ENCODE measurements around the gene BMF.
"Not testable (repeated sequence)": the region's sequence is repeated elsewhere in the genome, so short reads cannot be mapped to it uniquely, and the experiment has no call there.

DNA sequence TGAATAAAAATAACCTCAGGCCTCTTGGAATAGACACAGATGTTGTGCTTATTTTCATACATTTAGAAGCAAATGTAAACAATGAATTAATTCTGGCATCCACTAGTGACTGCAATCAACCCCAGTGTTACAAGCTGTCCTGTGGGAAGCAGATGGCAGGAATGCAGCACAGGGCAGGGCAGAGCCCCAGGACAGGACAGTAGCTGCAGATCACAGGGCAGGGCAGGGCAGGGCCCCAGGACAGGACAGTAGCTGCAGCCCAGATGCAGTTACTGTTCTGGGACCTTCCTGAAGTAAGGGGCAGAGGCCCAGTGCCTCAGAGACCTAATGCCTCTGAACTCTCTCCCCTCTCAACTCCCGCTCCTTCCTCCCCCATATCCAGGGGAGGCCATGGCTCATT lies 14.3 kb upstream of the BMF start:
- TF ChIP-seq, protein P1, sequence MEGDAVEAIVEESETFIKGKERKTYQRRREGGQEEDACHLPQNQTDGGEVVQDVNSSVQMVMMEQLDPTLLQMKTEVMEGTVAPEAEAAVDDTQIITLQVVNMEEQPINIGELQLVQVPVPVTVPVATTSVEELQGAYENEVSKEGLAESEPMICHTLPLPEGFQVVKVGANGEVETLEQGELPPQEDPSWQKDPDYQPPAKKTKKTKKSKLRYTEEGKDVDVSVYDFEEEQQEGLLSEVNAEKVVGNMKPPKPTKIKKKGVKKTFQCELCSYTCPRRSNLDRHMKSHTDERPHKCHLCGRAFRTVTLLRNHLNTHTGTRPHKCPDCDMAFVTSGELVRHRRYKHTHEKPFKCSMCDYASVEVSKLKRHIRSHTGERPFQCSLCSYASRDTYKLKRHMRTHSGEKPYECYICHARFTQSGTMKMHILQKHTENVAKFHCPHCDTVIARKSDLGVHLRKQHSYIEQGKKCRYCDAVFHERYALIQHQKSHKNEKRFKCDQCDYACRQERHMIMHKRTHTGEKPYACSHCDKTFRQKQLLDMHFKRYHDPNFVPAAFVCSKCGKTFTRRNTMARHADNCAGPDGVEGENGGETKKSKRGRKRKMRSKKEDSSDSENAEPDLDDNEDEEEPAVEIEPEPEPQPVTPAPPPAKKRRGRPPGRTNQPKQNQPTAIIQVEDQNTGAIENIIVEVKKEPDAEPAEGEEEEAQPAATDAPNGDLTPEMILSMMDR (IDR thresholded peaks at IDR 0.05; ENCODE audit: insufficient read depth, low read length, poor library complexity, severe bottlenecking): not testable (repeated sequence)
- not testable (repeated sequence) for TF ChIP-seq EZH2phosphoT487 (conservative IDR thresholded peaks at IDR 0.05; ENCODE audit: low read length)

Measured in SU-DHL-6 (cell line).